ENCODE results near the gene LRRC70. TPM values are rescaled to one million over a fixed set of nuclear protein-coding genes. Genes with fewer than 3 reads are reported as not detected.

Gene LRRC70
- total RNA-seq, 1 donor from 2014 or later = 1.1 TPM

- DNase-seq (ENCODE audit: extremely low spot score, unreplicated experiment) = no peak
- H3K27ac Mint-ChIP-seq = no peak overlapping the region
Observed at GRCh38 chr5:62588668-62589067, 10.0 kb downstream of the LRRC70 start.

GRCh38 chr5:62589504-62589903 is 10.9 kb downstream of the LRRC70 start:
- H3K4me1 Mint-ChIP-seq (ENCODE audit: unreplicated experiment) = peaks cover 4% of the 10 kb centered on the region
- H3K27ac Mint-ChIP-seq = no peak overlapping the region

More at GRCh38 chr5:62588668-62589067, 10.0 kb downstream of the LRRC70 start:
- H3K36me3 Mint-ChIP-seq = peaks cover 19% of the 10 kb centered on the region
- no peaks in the 10 kb centered on the region for H3K27me3 Mint-ChIP-seq
- TF ChIP-seq, protein P1, sequence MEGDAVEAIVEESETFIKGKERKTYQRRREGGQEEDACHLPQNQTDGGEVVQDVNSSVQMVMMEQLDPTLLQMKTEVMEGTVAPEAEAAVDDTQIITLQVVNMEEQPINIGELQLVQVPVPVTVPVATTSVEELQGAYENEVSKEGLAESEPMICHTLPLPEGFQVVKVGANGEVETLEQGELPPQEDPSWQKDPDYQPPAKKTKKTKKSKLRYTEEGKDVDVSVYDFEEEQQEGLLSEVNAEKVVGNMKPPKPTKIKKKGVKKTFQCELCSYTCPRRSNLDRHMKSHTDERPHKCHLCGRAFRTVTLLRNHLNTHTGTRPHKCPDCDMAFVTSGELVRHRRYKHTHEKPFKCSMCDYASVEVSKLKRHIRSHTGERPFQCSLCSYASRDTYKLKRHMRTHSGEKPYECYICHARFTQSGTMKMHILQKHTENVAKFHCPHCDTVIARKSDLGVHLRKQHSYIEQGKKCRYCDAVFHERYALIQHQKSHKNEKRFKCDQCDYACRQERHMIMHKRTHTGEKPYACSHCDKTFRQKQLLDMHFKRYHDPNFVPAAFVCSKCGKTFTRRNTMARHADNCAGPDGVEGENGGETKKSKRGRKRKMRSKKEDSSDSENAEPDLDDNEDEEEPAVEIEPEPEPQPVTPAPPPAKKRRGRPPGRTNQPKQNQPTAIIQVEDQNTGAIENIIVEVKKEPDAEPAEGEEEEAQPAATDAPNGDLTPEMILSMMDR (conservative IDR thresholded peaks at IDR 0.05) = no peak
- peaks cover 4% of the 10 kb centered on the region for H3K4me1 Mint-ChIP-seq (ENCODE audit: unreplicated experiment)
- no peaks in the 10 kb centered on the region for H3K9me3 Mint-ChIP-seq
- H3K4me3 Mint-ChIP-seq = no peak overlapping the region

DNA sequence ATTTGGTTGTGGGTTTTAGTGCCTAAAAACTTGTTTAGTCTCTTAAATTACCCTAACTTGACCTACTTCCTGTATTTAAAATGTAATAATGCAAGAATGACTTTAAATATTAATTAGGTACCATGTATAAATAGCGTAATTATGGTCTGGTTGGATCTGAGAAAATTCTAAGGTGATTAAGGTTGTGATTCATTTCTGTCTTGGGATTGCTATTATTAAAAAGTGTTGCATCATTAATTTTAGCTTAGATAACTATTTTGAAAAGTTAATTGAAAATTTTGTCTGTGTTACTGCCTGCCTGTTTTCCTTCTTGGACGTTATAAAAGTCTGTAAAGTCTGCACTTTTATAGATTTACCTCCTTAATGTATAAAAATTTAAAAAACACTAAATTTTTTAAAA is 11.8 kb downstream of the LRRC70 start:
- peaks cover 28% of the 10 kb centered on the region for H3K36me3 Mint-ChIP-seq
- no peaks in the 10 kb centered on the region for H3K9me3 Mint-ChIP-seq
- no peaks in the 10 kb centered on the region for H3K27me3 Mint-ChIP-seq
- DNase-seq (ENCODE audit: extremely low spot score, unreplicated experiment) = no peak
- H3K4me3 Mint-ChIP-seq = no peak overlapping the region
- TF ChIP-seq, protein P1 (conservative IDR thresholded peaks at IDR 0.05) = no peak
- H3K27ac Mint-ChIP-seq = no peak overlapping the region
- peaks cover 4% of the 10 kb centered on the region for H3K4me1 Mint-ChIP-seq (ENCODE audit: unreplicated experiment)

More at GRCh38 chr5:62589504-62589903, 10.9 kb downstream of the LRRC70 start:
- no peak for DNase-seq (ENCODE audit: extremely low spot score, unreplicated experiment)
- Mint-ChIP-seq H3K27me3 (no peaks in the 10 kb centered on the region), H3K4me3 (no peak overlapping the region), H3K36me3 (peaks cover 21% of the 10 kb centered on the region), H3K9me3 (no peaks in the 10 kb centered on the region)
- TF ChIP-seq, protein P1 (conservative IDR thresholded peaks at IDR 0.05) = no peak

DNA sequence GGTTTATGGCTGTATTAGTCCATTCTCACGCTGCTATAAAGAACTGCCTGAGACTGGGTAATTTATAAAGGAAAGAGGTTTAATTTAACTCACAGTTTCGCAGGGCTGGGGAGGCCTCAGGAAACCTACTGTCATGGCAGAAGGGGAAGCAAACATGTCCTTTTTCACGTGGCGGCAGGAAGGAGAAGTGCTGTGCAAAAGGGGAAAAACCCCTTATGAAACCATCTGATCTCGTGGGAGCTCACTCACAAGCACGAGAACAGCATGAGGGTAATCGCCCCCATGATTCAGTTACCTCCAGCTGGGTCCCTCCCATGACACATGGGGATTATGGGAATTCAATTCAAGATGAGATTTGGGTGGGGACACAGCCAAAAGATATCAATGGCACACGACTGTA is 13.9 kb downstream of the LRRC70 start:
- H3K4me3 Mint-ChIP-seq = no peak overlapping the region
- TF ChIP-seq, protein P1 (conservative IDR thresholded peaks at IDR 0.05) = no peak
- no peaks in the 10 kb centered on the region for H3K9me3 Mint-ChIP-seq
- H3K27me3 Mint-ChIP-seq = no peaks in the 10 kb centered on the region
- peaks cover 23% of the 10 kb centered on the region for H3K36me3 Mint-ChIP-seq
- no peak overlapping the region for H3K27ac Mint-ChIP-seq
- DNase-seq (ENCODE audit: extremely low spot score, unreplicated experiment) = no peak
- no peaks in the 10 kb centered on the region for H3K4me1 Mint-ChIP-seq (ENCODE audit: unreplicated experiment)

- Mint-ChIP-seq H3K27me3 (no peaks in the 10 kb centered on the region), H3K4me3 (no peak overlapping the region), H3K27ac (no peak overlapping the region), H3K9me3 (no peaks in the 10 kb centered on the region), H3K36me3 (peaks cover 23% of the 10 kb centered on the region), H3K4me1 (ENCODE audit: unreplicated experiment) (no peaks in the 10 kb centered on the region)
- TF ChIP-seq, protein P1 (conservative IDR thresholded peaks at IDR 0.05) = no peak
- DNase-seq (ENCODE audit: extremely low spot score, unreplicated experiment) = no peak
Observed at GRCh38 chr5:62593331-62593730, 14.7 kb downstream of the LRRC70 start.

All from type B pancreatic cell (in vitro differentiated cells).